A375 (cell line): ENCODE data around the gene B4GALNT2. TPM values are rescaled to one million over a fixed set of nuclear protein-coding genes. Genes with fewer than 3 reads are reported as not detected.

Experiments
- total RNA-seq: library from RNA; depleted of rRNA; stranded (reverse); fragments of >200 nt; shearing (Covaris generic); gene quantifications from 2 replicates; pipeline ENCODE4 v1.2.3, GENCODE V29; 2014; rRNA removed

B4GALNT2 gene, protein sequence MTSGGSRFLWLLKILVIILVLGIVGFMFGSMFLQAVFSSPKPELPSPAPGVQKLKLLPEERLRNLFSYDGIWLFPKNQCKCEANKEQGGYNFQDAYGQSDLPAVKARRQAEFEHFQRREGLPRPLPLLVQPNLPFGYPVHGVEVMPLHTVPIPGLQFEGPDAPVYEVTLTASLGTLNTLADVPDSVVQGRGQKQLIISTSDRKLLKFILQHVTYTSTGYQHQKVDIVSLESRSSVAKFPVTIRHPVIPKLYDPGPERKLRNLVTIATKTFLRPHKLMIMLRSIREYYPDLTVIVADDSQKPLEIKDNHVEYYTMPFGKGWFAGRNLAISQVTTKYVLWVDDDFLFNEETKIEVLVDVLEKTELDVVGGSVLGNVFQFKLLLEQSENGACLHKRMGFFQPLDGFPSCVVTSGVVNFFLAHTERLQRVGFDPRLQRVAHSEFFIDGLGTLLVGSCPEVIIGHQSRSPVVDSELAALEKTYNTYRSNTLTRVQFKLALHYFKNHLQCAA
- not detected in 2 replicates for total RNA-seq

DNA sequence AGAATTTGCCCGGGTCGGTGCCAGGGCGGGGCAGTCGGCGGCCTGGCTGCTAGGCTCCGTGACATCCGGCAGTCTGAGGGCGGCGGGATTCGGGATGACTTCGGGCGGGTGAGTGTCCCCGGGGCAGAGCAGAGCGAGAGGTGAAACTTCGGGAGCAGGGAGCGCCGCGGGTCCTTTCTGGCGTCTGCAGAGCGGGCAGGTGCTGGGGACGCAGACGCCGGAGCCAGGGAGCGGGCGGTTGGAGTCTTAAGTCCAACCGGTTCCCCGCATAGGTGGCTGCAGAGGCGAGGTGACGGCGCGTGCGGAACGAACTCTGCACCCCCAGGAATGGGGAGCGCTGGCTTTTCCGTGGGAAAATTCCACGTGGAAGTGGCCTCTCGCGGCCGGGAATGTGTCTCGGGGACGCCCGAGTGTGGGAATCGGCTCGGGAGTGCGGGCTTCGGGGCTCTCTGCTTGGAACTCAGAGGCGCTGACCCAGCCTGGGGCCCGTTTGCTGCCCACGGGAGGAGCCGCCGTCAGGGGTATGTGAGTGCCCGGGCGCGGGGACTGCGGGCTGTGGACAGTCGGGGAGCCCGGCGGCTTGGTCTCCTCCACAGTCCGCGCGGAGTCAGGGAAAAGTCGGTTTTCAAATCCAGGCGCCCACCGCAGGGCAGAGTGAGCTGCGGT lies at the start of gene B4GALNT2:
Gene B4GALNT2, plus strand, starts transcription at position 71 of the 666 bp plus-strand sequence. Its CDS starts 24 bp downstream, at position 95.

DNA sequence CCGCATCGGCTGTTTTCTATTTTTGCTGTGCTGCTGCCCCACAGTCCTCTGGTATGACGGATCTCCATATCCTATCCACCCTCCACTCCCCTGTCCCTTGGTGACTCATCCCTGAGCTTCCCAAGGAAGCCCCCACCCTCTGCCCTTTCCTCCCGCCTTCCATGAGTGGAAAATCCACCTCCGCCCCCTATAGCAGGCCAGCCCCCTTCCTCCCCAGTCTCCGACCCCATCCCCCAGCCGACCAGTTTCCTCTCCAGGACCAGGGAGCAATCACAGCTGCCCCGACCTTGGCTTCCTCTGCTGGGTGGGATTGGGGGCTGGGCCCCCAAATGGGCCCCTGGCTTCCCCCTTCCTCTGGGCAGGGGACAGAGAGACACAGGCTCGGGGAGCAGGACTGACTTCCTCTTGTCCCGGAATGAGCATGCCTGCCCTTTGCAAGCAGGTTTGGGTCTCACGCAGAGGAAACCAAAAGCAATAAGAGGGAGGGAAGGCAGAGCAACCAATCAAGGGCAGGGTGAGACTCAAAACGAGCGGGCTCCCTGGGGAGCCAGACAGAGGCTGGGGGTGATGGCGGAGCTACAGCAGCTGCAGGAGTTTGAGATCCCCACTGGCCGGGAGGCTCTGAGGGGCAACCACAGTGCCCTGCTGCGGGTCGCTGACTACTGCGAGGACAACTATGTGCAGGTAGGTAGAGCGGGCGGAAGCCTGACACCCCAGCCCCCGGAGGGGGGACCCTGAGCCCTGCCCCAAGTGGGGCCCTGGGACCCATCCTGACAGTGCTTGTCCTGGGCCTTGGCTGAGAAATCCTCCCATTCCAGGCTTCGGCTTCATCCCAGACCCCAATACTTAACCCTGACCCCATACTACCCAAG lies 77.8 kb downstream of the B4GALNT2 start, which contains the start of the genes ABI3 and GNGT2:
Gene ABI3, plus strand, starts transcription at position 550 of the 872 bp plus-strand sequence. Its CDS starts 18 bp downstream, at position 568.
Gene GNGT2, minus strand, starts transcription at position 417 of the 872 bp plus-strand sequence. CDS start 3,152 bp downstream, outside the sequence.

Other genes with a start within 250 kb of the B4GALNT2 start
- gene ATP5MC1, start 240.0 kb upstream of the B4GALNT2 start, total RNA-seq = 90.2 and 103 TPM in 2 replicates
- gene UBE2Z, start 224.4 kb upstream of the B4GALNT2 start, total RNA-seq = 80.4 and 84.5 TPM in 2 replicates
- gene SNF8, start 187.9 kb upstream of the B4GALNT2 start, total RNA-seq = 183 and 203 TPM in 2 replicates
- gene GIP, start 164.2 kb upstream of the B4GALNT2 start, total RNA-seq = not detected in 2 replicates
- gene IGF2BP1, start 135.4 kb upstream of the B4GALNT2 start, total RNA-seq = 27.7 and 27.8 TPM in 2 replicates
- 0.27 and 0.38 TPM in 2 replicates for gene GNGT2, start 77.8 kb downstream of the B4GALNT2 start, total RNA-seq
- gene ABI3, start 77.9 kb downstream of the B4GALNT2 start, total RNA-seq = 0.27 TPM in 1 of 2 replicates, not detected in the other
- gene PHOSPHO1, start 98.0 kb downstream of the B4GALNT2 start, total RNA-seq = 0.34 TPM in 1 of 2 replicates, not detected in the other
- gene ZNF652, start 229.5 kb downstream of the B4GALNT2 start, total RNA-seq = 8.8 and 10.1 TPM in 2 replicates